ENCODE results near the gene H3-3A.

Gene H3-3A

DNA sequence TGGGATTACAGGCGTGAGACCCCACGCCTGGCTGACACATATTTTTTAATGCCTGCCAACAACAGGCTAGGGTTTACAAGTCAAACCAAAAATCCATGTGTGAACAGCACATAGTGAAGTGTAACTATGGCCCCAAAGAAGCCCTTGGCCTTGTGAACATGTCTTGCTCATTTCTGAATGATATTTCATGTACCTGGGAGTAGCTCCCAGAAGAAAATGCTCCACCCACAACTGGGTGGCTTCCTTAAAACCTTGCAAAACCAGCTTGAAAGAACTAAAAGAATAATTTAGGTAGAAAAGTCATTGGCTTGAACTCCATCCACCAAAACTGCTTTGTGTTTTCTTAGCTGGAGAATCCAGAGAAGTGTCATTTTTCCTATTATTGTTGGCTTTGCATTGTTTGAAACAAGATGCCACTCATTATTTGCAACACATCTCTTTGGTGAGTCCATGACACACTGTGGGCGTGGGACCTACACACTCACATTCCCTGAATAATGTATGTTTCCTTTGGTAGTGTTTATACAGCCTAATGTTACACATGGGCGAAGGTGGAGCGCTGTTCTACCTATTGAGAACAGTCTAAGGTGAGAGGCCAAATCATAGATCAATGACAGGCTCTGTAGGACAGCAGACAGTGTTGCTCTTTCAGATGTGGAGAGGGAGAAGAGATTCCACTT, 34.8 kb upstream of the H3-3A start:
- no peak overlapping the region for H3K4me3 ChIP-seq (ENCODE audit: low read depth, low read length)
- TF ChIP-seq, protein P1, sequence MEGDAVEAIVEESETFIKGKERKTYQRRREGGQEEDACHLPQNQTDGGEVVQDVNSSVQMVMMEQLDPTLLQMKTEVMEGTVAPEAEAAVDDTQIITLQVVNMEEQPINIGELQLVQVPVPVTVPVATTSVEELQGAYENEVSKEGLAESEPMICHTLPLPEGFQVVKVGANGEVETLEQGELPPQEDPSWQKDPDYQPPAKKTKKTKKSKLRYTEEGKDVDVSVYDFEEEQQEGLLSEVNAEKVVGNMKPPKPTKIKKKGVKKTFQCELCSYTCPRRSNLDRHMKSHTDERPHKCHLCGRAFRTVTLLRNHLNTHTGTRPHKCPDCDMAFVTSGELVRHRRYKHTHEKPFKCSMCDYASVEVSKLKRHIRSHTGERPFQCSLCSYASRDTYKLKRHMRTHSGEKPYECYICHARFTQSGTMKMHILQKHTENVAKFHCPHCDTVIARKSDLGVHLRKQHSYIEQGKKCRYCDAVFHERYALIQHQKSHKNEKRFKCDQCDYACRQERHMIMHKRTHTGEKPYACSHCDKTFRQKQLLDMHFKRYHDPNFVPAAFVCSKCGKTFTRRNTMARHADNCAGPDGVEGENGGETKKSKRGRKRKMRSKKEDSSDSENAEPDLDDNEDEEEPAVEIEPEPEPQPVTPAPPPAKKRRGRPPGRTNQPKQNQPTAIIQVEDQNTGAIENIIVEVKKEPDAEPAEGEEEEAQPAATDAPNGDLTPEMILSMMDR (IDR thresholded peaks at IDR 0.05; ENCODE audit: low read depth, low read length) = no peak

DNA sequence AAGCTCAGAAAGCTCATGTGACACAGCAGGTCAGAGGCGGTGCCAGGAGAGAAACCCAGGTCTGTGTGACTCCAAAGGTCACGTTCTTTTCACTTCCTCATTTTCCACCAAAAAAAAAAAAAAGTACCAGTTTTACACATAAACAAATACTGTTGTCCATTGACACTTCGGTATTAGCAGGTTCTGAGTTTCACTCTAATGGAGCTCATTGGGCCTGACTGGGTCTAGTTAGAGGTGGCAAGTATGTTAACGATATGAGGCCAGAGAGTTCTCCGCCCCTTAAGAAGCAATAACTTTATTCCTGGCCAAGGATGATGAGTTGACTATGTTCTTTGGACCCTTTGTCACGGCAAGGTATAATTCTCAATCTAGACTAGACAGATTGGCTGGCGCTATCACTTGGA, 33.4 kb upstream of the H3-3A start:
- TF ChIP-seq, protein P1 (IDR thresholded peaks at IDR 0.05; ENCODE audit: low read depth, low read length) = no peak

DNA sequence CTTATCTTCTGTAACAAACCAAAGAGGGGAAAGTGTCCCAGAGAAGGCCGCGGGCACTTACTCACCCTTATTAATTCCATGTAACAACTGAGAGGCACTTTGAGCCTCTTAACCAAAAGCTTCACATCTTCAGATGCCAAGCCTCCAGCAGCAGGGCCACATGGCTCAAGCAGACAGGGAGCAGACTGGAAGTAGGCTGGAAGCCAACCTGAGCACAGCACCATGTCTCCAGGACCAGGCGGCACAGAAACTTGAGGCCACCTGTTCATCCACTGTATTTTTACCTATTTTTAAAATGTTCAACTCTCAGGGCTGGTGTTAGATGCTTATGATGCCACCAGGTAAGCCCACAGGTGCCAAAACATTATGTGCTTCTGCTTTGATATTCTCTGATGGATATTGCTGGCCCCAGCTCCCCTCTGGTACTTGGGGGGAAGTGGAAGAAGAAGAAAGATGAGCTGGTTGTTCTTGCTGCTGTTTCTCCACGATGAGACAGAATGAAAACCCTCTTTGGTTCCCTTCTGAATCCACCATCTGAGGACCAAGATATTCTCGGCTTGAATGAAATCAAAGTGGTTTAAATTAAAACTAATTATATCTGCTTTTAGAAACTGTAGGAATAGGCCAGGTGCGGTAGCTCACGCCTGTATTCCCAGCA, 32.8 kb upstream of the H3-3A start:
- H3K4me3 ChIP-seq (ENCODE audit: low read depth, low read length) = no peak overlapping the region
- TF ChIP-seq, protein P1 (IDR thresholded peaks at IDR 0.05; ENCODE audit: low read depth, low read length) = no peak

More for the DNA sequence above, 33.4 kb upstream of the H3-3A start:
- no peak overlapping the region for H3K4me3 ChIP-seq (ENCODE audit: low read depth, low read length)

DNA sequence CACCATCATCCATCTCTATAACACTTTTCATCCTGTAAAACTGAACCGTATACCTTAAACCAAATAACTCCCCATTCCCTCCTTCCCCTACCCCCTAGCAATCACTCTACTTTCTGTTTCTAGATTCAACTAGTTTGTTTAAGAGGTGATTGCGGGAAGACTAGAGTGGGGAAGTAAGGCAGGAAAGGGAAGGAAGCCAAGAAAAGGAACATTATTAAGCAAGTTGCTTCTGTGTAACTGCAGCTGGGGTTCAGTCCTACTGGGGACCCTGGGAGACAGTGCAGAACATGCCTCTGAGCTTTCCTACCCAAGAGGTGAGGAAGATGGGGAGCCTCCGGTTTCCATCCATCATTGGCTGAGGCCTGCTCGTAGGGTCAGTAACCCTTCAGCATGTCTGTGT, 28.9 kb upstream of the H3-3A start:
- no peak overlapping the region for H3K4me3 ChIP-seq (ENCODE audit: low read depth, low read length)
- TF ChIP-seq, protein P1 (IDR thresholded peaks at IDR 0.05; ENCODE audit: low read depth, low read length) = no peak

DNA sequence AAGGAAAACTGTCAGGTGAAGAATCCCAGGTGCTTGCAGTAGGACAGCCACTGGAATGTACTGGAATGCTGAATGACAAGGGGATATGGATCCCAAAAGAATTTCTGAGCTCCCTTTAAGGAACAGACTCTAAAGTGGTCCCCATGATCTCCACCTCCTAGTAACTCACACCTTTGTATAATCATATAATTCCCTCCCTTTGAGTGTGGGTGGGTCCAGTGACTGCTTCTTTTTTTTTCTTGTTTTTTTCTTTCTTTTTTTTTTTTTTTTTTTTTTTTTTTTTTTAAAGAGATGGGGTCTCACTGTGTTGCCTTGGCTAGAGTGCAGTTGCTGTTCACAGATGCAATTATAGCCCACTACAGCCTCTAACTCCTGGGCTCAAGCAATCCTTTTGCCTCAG, 28.5 kb upstream of the H3-3A start:
- TF ChIP-seq, protein P1 (IDR thresholded peaks at IDR 0.05; ENCODE audit: low read depth, low read length) = no peak
- H3K4me3 ChIP-seq (ENCODE audit: low read depth, low read length) = no peak overlapping the region

DNA sequence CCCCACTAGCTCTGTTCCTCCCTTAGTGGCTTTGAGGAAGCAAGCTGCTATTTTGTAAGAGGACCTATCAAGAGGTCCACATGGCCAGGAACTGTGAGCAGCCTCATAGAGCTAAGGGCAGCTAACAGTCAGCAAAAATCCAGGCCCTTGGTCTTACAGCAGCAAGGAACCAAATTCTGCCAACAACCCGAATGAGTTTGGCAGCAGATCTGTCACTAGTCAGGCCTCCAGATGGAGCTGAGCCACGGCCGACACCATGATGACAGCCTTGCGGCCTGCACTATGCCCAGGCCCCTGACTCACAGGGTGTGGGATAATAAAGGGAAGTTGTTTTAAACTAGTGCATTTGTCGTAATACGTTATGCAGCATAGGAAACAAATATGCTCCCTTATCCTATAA, 28.0 kb upstream of the H3-3A start:
- H3K4me3 ChIP-seq (ENCODE audit: low read depth, low read length) = no peak overlapping the region
- TF ChIP-seq, protein P1 (IDR thresholded peaks at IDR 0.05; ENCODE audit: low read depth, low read length) = no peak

DNA sequence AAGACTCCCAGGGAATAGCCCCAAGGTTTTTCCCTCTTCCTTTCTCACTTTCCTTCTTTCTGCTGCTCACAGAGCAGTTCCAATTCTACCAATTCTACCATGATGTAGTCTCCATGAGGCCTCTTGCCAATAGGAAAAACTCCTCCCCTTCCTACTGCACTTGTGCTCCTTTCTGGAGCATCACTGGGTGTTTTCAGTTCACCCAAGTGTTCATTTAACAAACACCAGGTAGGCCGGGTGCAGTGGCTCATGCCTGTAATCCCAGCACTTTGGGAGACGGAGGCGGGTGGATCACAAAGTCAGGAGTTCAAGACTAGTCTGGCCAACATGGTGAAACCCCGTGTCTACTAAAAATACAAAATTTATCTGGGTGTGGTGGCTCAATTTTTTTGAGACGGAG, 26.6 kb upstream of the H3-3A start:
- no peak overlapping the region for H3K4me3 ChIP-seq (ENCODE audit: low read depth, low read length)
- TF ChIP-seq, protein P1 (IDR thresholded peaks at IDR 0.05; ENCODE audit: low read depth, low read length) = no peak
